ENCODE data around the gene COX7B2. TPM values are rescaled to one million over a fixed set of nuclear protein-coding genes. Genes with fewer than 3 reads are reported as not detected.
A peak's percentile ranks its signal among the peaks of the same experiment; 100 is the strongest.

Gene COX7B2
- total RNA-seq, 4 donors from 2014 or later = not detected

GRCh38 chr4:46844325-46844917 lies 64.6 kb downstream of the COX7B2 start:
- Histone ChIP-seq H3K36me3 (no peaks in the 10 kb centered on the region), H3K4me1 (no peaks in the 10 kb centered on the region), H3K27me3 (no peaks in the 10 kb centered on the region), H3K4me3 (no peak overlapping the region), H3K27ac (no peak overlapping the region), H3K9me3 (no peaks in the 10 kb centered on the region)
- DNase-seq = no peak
- TF ChIP-seq CTCF (IDR thresholded peaks at IDR 0.05) (peak; percentile 30 to 62 (median 45)), POLR2A (IDR thresholded peaks at IDR 0.05) (no peak)
- WGBS, 2 donors = 7 to 9% methylated on average over 8 of the region's 8 CpGs
- intact Hi-C loops (cut with DNase I) = no loop called here

- Histone ChIP-seq H3K27ac (no peak overlapping the region), H3K4me1 (no peaks in the 10 kb centered on the region), H3K4me3 (no peak overlapping the region), H3K9me3 (no peaks in the 10 kb centered on the region), H3K36me3 (no peaks in the 10 kb centered on the region), H3K27me3 (no peaks in the 10 kb centered on the region)
- no peak for DNase-seq
- no peak for TF ChIP-seq CTCF (IDR thresholded peaks at IDR 0.05)
- TF ChIP-seq POLR2A (IDR thresholded peaks at IDR 0.05) = no peak
- 25 to 64% methylated on average over 1 of the region's 1 CpG for WGBS, 2 donors
- intact Hi-C loops (cut with DNase I) = no loop called here
Measured at GRCh38 chr4:46839128-46839527, 69.9 kb downstream of the COX7B2 start.

- intact Hi-C loops (cut with DNase I) = no loop called here
- WGBS, 2 donors = 43 to 66% methylated on average over 2 of the region's 2 CpGs
- H3K9me3 ChIP-seq = no peaks in the 10 kb centered on the region
Measured at GRCh38 chr4:46837639-46838038, 71.4 kb downstream of the COX7B2 start.

GRCh38 chr4:46836584-46836983 lies 72.5 kb downstream of the COX7B2 start:
- Histone ChIP-seq H3K27ac (no peak overlapping the region), H3K36me3 (no peaks in the 10 kb centered on the region), H3K4me1 (no peaks in the 10 kb centered on the region), H3K27me3 (no peaks in the 10 kb centered on the region), H3K9me3 (no peaks in the 10 kb centered on the region), H3K4me3 (no peak overlapping the region)
- intact Hi-C loops (cut with DNase I) = no loop called here
- WGBS, 2 donors = 75 to 93% methylated on average over 4 of the region's 4 CpGs
- no peak for DNase-seq
- TF ChIP-seq POLR2A (IDR thresholded peaks at IDR 0.05) = no peak
- no peak for TF ChIP-seq CTCF (IDR thresholded peaks at IDR 0.05)

More at GRCh38 chr4:46837639-46838038, 71.4 kb downstream of the COX7B2 start:
- no peak for TF ChIP-seq POLR2A (IDR thresholded peaks at IDR 0.05)
- no peak for TF ChIP-seq CTCF (IDR thresholded peaks at IDR 0.05)
- Histone ChIP-seq H3K36me3 (no peaks in the 10 kb centered on the region), H3K4me1 (no peaks in the 10 kb centered on the region), H3K27ac (no peak overlapping the region), H3K27me3 (no peaks in the 10 kb centered on the region), H3K4me3 (no peak overlapping the region)
- DNase-seq = no peak

- no peak for DNase-seq
- H3K9me3 ChIP-seq = no peaks in the 10 kb centered on the region
- H3K4me3 ChIP-seq = no peak overlapping the region
- TF ChIP-seq CTCF (IDR thresholded peaks at IDR 0.05) = no peak
- TF ChIP-seq POLR2A (IDR thresholded peaks at IDR 0.05) = no peak
- H3K36me3 ChIP-seq = no peaks in the 10 kb centered on the region
- intact Hi-C loops (cut with DNase I) = no loop called here
- no CpG with 5 or more reads among the region's 24 CpGs for WGBS, 2 donors
- H3K27ac ChIP-seq = no peak overlapping the region
- H3K4me1 ChIP-seq = no peaks in the 10 kb centered on the region
- no peaks in the 10 kb centered on the region for H3K27me3 ChIP-seq
Measured at GRCh38 chr4:46830971-46831454, 78.0 kb downstream of the COX7B2 start.

Data from esophagus squamous epithelium (tissue), 5 donors.